GM13977 (cell line): ENCODE data around the gene AKR7A2.

Experiments
- DNase-seq: peaks from one replicate; pipeline ENCODE4 v3.0.0; 2012; ENCODE audit warnings: low spot score
- in situ Hi-C: fragments of 300-500 bp; cut with MboI; formaldehyde crosslinking; loops from one replicate; pipeline ENCODE4 v1.12.0; 2022; ENCODE audit warnings: low sequenced_read_pairs, low pct_unique_long_range_greater_than_20kb, mixed read lengths, inconsistent platforms; ENCODE audit not compliant: unreplicated experiment
- TF ChIP-seq, protein P1 (sequence below): IDR thresholded peaks from 2 replicates; pipeline ENCODE4 v1.5.1; 2012; ENCODE audit warnings: mild to moderate bottlenecking, control low read depth; ENCODE audit not compliant: insufficient read depth; ENCODE audit errors: extremely low read depth, missing control alignments

Gene AKR7A2

DNA sequence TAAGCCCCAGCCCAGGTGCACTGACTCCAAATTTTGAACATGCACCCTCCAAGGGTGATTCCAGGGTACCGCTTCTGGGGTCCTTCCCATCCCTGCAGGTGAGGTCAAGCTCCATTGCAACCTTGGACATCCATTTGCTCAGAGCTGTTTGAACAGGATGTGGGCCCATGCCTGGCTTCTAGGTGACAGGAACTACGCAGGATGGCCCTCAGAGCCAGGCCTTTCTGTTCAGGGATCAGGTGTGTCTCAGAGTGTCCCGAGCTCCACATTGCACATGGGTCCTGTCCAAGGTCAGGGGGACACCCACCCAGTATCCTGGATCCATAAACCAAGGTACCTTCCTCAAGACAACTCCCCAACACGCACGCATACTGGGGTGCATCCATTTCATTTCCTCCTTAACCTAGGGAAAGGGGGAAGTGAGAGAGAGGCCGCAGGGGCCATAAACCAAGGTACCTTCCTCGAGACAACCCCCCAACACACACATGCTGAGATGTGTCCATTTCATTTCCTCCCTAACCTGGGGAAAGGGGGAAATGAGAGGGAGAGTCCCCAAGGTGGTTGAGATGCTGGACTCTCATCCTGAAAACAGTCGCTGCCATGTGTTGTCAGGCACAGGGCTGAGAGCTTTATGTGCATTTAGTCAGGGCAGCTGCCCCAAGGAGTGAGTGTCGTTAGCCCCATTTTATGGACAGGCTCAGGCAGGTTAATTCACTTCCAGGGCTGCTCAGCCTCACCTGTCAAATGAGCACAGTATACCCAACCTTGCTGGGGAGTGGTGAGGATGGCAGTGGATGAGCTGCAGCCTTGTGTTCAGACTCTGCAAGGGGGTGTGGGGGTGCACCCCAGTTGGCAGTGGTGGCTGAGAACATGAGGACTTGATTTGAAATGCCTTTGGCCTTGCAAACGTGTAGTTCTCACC lies 2.3 kb upstream of the AKR7A2 start:
- no peak for DNase-seq
- in situ Hi-C loops: no loop called here
- TF ChIP-seq, protein P1, sequence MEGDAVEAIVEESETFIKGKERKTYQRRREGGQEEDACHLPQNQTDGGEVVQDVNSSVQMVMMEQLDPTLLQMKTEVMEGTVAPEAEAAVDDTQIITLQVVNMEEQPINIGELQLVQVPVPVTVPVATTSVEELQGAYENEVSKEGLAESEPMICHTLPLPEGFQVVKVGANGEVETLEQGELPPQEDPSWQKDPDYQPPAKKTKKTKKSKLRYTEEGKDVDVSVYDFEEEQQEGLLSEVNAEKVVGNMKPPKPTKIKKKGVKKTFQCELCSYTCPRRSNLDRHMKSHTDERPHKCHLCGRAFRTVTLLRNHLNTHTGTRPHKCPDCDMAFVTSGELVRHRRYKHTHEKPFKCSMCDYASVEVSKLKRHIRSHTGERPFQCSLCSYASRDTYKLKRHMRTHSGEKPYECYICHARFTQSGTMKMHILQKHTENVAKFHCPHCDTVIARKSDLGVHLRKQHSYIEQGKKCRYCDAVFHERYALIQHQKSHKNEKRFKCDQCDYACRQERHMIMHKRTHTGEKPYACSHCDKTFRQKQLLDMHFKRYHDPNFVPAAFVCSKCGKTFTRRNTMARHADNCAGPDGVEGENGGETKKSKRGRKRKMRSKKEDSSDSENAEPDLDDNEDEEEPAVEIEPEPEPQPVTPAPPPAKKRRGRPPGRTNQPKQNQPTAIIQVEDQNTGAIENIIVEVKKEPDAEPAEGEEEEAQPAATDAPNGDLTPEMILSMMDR: no peak

DNA sequence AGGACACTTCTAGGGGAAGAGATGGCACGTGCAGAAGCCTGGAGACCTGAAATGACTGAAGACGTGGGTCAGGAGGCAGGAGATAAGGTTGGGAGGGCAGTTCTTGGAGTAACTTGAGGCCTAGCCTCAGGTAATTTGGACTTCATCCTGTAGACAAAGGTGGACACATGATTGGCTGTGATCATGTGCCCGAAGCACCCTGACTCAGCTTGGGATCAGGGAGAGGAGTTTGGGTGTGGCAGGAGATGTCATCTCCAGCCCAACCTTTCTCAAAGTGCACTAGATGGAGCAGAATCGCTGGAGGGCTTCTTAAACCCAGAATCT lies 1.7 kb upstream of the AKR7A2 start:
- DNase-seq: no peak
- TF ChIP-seq, protein P1: no peak
- in situ Hi-C loops: no loop called here

DNA sequence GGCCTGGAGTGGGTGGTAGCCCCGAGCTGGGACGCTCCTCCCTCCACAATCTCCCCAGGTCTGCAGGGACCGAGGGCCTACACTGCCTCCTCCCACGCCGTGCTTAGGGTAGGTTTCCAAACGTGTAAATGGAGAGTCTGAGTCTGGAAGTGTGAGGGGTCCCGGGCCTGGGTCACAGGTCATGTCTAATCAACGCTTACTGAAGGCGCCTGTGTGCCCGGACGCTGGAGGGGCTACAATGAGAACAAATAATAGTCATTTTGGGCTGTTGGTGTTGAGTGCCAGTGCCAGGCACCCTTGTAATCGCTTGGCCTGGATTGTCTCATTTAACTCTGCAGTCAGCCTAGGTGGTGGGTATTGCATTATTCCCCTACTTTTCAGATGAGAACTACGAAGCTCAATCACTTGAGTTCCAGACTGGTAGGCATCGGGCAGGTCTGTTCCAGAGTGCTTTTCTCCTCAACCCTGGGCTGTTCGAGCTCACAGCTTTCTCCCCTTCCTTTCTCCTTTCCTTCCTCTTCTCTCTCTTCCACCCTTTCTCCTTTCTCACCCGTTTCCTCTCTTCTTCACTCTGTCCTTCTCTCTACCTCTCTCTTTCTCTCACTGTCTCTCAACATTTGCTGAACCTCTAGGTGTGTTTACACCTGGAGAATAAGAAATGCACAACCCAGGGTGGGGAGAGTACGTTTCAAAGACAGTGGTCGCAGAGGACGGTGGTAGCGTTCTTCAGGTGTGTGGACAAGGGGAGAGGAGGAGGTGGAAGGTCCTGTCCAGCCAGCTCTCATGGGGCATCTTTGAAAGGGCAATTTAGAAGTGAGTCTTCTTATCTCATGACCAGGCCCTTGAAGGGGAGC lies 1.1 kb upstream of the AKR7A2 start:
- in situ Hi-C loops: no loop called here
- peak; percentile 56 for DNase-seq
- TF ChIP-seq, protein P1: no peak

DNA sequence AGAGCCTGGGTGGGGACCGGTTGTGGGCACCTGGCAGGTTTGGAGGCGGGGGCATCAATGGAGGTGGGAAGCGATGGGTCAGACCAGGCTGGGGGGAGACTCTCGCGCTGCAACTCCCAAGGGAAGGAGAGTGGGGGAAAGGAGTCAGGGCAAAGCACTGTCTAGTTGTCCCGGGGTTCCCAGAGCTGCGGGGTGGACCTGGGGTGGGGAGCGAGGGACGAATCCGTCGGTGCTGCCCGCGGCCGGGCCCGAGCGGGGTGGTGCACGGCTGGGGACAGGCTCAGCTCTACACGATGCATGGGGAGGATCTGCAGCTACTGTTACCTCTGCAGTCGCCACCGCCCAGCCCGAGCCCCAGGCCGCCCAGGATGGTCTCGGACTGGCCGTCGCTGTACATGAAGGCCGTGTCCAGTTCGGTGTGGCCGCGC lies 427 bp downstream of the AKR7A2 start:
- TF ChIP-seq, protein P1: no peak

DNA sequence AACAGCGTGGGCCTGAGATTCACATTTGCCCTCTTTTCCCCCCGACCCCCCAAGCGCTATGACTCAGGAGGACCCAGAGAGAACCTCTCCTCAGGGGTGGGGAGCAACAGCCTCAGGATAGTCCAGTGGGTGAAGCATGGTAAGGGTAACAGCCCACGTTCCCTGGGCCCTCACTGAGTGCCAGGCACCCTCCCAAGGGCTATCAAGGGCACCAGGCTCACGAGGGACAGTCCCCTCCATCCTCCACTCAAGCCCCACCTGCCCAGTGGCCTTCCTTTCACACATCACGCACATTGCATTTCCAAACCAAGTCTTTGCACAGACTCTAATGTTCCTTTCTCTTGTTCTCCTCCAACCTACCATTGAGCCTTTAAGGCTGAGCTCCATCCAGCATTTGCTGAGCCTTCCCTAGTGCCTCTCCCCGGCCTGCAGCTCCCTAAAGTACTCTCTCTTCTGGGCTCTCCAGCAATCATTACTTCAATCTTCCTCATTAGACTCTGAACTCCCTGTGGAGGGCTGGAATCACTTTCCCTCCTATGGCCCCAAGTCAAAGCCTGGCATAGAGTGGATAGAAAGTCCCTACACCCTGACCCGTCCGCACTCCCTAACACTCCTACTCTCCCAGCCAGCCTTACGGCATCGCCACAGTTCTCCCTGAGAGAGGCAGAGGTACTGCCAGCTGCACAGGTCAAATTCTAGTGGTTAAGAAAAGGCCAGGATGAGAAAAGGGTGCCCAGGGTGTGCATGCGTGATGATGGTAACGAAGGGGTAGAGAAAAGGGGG lies 1.0 kb downstream of the AKR7A2 start:
- DNase-seq: no peak
- TF ChIP-seq, protein P1: no peak
- in situ Hi-C loops: no loop called here

More for the DNA sequence above, 427 bp downstream of the AKR7A2 start:
- no peak for DNase-seq
- in situ Hi-C loops: no loop called here

DNA sequence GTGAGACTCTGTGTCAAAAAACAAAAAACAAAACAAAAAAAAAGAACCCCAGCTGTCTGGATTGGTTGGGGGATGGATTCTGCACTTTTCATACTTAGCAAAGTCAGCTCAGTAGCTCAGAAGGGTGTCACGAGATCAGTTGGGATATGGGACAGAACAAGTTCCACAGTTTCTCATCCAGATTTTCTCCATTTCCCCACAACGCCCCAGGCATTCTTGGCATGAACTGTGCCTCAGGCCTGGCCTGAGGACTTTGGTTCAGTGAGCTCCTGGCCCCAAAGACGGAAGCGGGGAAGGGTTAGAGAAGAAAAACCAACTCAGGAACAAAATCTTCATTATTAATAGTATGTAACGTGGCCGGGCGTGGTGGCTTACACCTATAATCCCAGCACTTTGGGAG lies 1.9 kb downstream of the AKR7A2 start:
- TF ChIP-seq, protein P1: no peak
- in situ Hi-C loops: no loop called here
- no peak for DNase-seq
